IgD-negative memory B cell (primary cell): ENCODE results near the gene CCNY. TPM values are rescaled to one million over a fixed set of nuclear protein-coding genes. Genes with fewer than 3 reads are reported as not detected.

Experiments
- H3K27ac Mint-ChIP-seq, 3 donors: one replicate each; pipeline ENCODE4 v1.8.0; 2020 to 2022; ENCODE audit warnings: mild to moderate bottlenecking in 3 of 3, mixed read lengths in 3 of 3, moderate library complexity in 1 of 3
- H3K27me3 Mint-ChIP-seq: one replicate; pipeline ENCODE4 v1.8.0; 2021; ENCODE audit warnings: mixed read lengths
- H3K36me3 Mint-ChIP-seq: one replicate; pipeline ENCODE4 v1.8.0; 2020; ENCODE audit warnings: mild to moderate bottlenecking, mixed read lengths
- H3K4me1 Mint-ChIP-seq, 3 donors: one replicate each; pipeline ENCODE4 v1.8.0; 2020 to 2022; ENCODE audit warnings: mixed read lengths in 3 of 3, mild to moderate bottlenecking in 1 of 3
- H3K4me3 Mint-ChIP-seq, 4 donors: one replicate each; pipeline ENCODE4 v1.8.0; 2020 to 2022; ENCODE audit warnings: mild to moderate bottlenecking in 4 of 4, mixed read lengths in 4 of 4, moderate library complexity in 3 of 4
- H3K9me3 Mint-ChIP-seq, 3 donors: one replicate each; pipeline ENCODE4 v1.8.0; 2020 to 2021; ENCODE audit warnings: mixed read lengths in 3 of 3, mild to moderate bottlenecking in 1 of 3
- polyA plus RNA-seq: library from polyadenylated mRNA; unstranded; fragments of 300-500 nt; fragmentation: Illumina TruSeq; gene quantifications from one replicate; pipeline ENCODE4 v1.2.3, GENCODE V29; 2021

CCNY gene
- polyA plus RNA-seq, 1 donor from 2014 or later, result 8.3 TPM

DNA sequence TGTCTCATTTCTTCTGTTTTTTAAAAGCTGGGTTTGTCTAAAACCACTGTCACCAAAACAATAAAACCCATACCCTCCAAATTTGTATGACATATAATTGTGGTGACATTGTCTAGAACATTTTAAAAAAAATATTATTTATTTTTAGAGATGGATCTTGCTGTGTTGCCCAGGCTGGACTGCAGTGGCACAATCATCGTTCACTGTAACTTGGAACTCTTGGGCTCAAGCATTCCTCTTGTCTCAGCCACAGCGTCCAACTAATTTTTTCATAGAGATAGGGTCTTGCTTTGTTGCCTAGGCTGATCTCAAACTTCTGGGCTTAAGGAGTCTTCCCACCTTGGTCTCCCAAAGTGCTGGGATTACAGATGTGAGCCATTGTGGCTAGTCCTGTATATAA lies 116.5 kb downstream of the CCNY start:
- Mint-ChIP-seq H3K36me3 (no peaks in the 10 kb centered on the region), H3K9me3 (no peaks in the 10 kb centered on the region), H3K27me3 (peaks cover under 1% of the 10 kb centered on the region), H3K4me1 (peaks cover 25 to 65% (median 48%) of the 10 kb centered on the region in 3 donors), H3K4me3 (no peak overlapping the region), H3K27ac (no peak overlapping the region)

DNA sequence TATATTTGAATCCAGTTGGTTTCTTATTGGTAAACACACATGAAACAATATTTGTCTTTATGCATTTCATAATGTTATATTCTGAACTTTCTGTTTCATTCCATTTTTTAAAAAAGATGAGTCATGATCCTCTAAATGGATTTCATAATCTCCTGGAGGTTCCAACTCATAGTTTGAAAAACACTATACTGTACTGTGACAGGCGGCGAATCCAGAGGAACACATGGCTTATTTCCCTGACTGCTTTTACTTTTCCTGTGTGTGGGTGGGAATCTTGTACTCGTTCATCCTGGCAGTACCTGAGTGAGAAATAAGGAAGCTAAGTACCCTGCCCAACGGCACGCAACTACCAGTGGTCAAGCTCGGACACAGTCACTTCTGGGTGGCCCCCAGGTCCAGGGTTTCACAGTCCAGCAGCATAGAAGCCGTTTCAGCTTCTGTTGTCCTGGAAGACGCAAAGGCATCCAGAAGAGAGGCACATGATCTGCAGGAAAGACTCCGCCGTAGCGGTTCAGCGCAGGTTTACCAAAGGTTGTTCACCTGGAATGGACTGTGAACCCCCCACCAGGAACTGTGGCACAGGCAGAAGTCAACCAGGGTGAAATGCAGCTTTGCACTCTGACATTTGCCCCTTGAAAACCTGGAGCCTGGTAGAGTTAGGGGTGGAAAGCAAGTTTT lies 117.7 kb downstream of the CCNY start:
- Mint-ChIP-seq H3K9me3 (no peaks in the 10 kb centered on the region), H3K27me3 (no peaks in the 10 kb centered on the region), H3K4me3 (no peak overlapping the region), H3K4me1 (peaks cover 24 to 60% (median 38%) of the 10 kb centered on the region in 3 donors), H3K36me3 (no peaks in the 10 kb centered on the region), H3K27ac (no peak overlapping the region)

DNA sequence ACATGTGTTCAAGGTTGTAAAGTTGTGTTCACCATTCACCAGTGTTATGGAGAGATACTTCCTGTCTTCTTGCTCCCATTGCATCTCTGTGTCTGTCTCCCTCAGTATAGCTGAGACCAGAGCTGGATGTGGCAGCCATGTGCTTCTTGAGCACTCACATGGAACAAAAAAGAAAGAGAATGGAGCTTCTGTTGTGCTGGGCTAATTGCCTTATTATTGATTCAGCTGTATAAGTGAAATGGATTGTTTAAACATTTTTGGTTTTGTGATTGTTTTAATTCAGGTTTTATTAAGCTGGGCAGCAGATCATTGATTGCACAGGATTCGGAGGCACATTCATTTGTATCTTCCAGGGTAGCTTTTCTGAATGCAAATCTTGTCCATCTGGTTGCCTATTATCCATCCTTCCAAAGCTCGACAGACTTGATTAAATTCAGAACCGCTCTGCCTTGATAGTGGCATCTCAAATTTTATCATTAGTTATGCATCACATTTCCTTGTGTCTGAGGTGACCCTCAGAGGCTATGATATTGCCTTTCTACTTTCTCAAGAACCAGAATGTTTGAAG lies 119.9 kb downstream of the CCNY start:
- no peak overlapping the region for H3K4me3 Mint-ChIP-seq

GRCh38 chr10:35456784-35457183 lies 120.5 kb downstream of the CCNY start:
- peak overlapping the region in 2 of 4 donors; percentile 60 to 72 for H3K4me3 Mint-ChIP-seq
- no peaks in the 10 kb centered on the region for H3K27me3 Mint-ChIP-seq
- no peaks in the 10 kb centered on the region for H3K36me3 Mint-ChIP-seq
- H3K4me1 Mint-ChIP-seq, result peaks cover 24 to 53% (median 28%) of the 10 kb centered on the region in 3 donors
- H3K27ac Mint-ChIP-seq, result no peak overlapping the region
- no peaks in the 10 kb centered on the region for H3K9me3 Mint-ChIP-seq

More for the DNA sequence above, 119.9 kb downstream of the CCNY start:
- no peaks in the 10 kb centered on the region for H3K27me3 Mint-ChIP-seq
- H3K27ac Mint-ChIP-seq, result no peak overlapping the region
- no peaks in the 10 kb centered on the region for H3K36me3 Mint-ChIP-seq
- no peaks in the 10 kb centered on the region for H3K9me3 Mint-ChIP-seq
- peaks cover 24 to 54% (median 29%) of the 10 kb centered on the region in 3 donors for H3K4me1 Mint-ChIP-seq

DNA sequence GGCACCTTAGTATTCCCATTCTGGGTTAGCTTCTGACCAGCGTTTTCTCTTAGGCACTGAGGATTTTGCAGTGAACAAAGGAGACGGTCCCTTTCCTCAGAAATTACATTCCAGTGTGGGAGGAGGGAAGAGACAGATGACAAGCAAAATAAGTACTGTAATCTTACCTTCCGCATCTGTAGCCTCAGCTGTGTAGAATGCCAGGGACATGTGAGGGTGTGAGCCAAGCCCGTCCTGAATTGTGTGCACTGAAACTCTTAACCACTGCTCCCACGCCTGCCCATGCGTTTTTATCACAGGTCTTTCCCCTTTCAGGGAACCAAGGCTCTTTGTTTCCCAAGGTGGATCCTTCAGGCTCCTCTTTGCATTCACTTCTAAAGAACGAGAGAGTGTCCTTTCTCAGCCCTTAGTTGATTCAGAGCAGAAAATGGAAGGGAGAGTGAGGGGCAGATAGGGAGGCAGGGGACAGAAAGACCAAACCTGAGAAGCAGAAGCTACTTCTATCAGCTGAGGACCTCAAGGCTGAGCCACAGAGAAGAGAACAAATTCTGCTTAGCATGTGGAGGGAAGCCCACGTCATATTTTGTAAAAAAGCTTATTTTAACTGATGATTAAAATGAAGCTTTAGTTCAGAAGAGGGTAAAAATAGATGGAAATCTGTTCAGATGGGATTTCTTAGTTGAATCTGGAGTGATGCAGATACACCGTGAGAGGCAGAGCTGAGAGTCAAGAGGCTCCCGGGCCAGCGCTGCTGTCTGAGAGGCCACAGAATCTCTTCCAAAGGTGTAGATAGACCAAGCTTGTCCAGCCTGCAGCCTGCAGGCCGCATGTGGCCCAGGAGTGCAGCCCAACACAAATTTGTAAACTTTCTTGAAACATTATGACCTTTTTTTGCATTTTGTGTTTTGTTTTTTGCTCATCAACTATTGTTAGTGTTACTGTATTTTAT lies 122.5 kb downstream of the CCNY start:
- H3K36me3 Mint-ChIP-seq, result no peaks in the 10 kb centered on the region
- no peaks in the 10 kb centered on the region for H3K9me3 Mint-ChIP-seq
- H3K27me3 Mint-ChIP-seq, result no peaks in the 10 kb centered on the region
- peaks cover 27 to 49% (median 34%) of the 10 kb centered on the region in 3 donors for H3K4me1 Mint-ChIP-seq
- no peak overlapping the region for H3K4me3 Mint-ChIP-seq
- peak overlapping the region in 1 of 3 donors; percentile 29 for H3K27ac Mint-ChIP-seq

DNA sequence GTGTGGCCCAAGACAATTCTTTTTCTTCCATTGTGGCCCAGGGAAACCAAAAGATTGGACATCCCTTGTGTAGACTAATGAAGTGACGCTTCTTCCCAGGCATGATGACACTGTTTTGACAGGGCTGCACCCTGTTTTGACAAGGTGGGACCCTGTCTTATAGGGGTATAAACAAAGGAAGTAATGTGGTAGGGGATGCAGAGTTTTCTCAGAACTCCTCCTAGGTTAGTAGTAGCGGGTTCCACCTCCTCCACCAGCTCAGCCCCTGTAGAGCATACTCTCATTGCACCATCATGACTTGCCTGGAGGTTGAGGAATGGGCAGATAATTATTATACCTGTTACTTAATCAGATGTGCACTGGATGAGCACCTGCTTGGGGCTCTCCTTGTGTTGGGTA lies 123.1 kb downstream of the CCNY start:
- H3K4me3 Mint-ChIP-seq, result no peak overlapping the region

GRCh38 chr10:35460852-35461460 lies 124.6 kb downstream of the CCNY start:
- Mint-ChIP-seq H3K9me3 (no peaks in the 10 kb centered on the region), H3K36me3 (no peaks in the 10 kb centered on the region), H3K4me1 (peaks cover 27 to 39% (median 34%) of the 10 kb centered on the region in 3 donors), H3K27ac (no peak overlapping the region), H3K4me3 (no peak overlapping the region), H3K27me3 (no peaks in the 10 kb centered on the region)

More for the DNA sequence above, 123.1 kb downstream of the CCNY start:
- Mint-ChIP-seq H3K27ac (peak overlapping the region in 1 of 3 donors; percentile 29), H3K36me3 (no peaks in the 10 kb centered on the region), H3K4me1 (peaks cover 27 to 47% (median 34%) of the 10 kb centered on the region in 3 donors), H3K9me3 (no peaks in the 10 kb centered on the region), H3K27me3 (no peaks in the 10 kb centered on the region)

GRCh38 chr10:35462491-35462934 lies 126.2 kb downstream of the CCNY start:
- Mint-ChIP-seq H3K36me3 (no peaks in the 10 kb centered on the region), H3K4me3 (peak overlapping the region in 1 of 4 donors; percentile 51), H3K4me1 (peaks cover 23 to 42% (median 30%) of the 10 kb centered on the region in 3 donors), H3K27ac (no peak overlapping the region), H3K9me3 (no peaks in the 10 kb centered on the region), H3K27me3 (no peaks in the 10 kb centered on the region)

DNA sequence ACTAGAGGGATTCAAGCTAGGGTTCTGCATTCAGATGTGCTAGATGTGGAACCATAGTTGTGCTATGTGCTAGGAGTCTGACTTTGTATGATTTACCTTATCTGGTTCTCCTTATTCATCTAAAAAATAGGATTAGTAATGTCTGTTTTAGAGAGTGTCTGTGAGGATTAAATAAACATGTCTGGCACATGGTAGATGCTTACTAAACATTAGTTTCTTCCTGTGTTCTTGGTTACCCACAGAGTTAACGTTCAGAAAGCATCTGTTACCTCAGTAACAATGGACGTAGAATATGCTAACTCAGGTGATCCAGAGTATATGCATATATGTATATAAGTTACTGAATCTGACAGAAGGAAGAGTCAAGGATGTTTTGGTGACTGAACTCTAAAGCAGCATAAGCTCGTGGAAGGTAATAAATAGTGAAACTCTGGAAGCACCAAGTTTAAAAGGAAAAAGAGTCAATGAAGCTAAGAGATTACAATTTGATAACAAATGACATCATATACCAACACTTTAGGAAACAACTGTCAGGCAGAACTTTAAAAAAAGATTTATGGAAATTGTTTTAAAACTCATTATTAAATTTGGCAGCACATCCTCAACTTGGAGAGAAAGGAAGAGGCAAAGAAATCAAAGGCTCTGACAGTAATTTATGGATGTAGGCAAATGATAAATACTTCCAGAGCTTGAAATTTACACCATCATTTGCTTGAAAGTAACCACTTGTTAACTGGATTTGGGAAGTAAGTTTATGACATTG lies 127.0 kb downstream of the CCNY start:
- no peaks in the 10 kb centered on the region for H3K27me3 Mint-ChIP-seq
- H3K27ac Mint-ChIP-seq, result no peak overlapping the region
- no peaks in the 10 kb centered on the region for H3K36me3 Mint-ChIP-seq
- H3K4me3 Mint-ChIP-seq, result no peak overlapping the region
- H3K9me3 Mint-ChIP-seq, result no peaks in the 10 kb centered on the region
- H3K4me1 Mint-ChIP-seq, result peaks cover 27 to 48% (median 32%) of the 10 kb centered on the region in 3 donors

GRCh38 chr10:35463878-35464277 lies 127.6 kb downstream of the CCNY start:
- H3K36me3 Mint-ChIP-seq, result no peaks in the 10 kb centered on the region
- H3K27ac Mint-ChIP-seq, result no peak overlapping the region
- H3K4me3 Mint-ChIP-seq, result no peak overlapping the region
- H3K4me1 Mint-ChIP-seq, result peaks cover 28 to 54% (median 31%) of the 10 kb centered on the region in 3 donors
- no peaks in the 10 kb centered on the region for H3K27me3 Mint-ChIP-seq
- no peaks in the 10 kb centered on the region for H3K9me3 Mint-ChIP-seq

DNA sequence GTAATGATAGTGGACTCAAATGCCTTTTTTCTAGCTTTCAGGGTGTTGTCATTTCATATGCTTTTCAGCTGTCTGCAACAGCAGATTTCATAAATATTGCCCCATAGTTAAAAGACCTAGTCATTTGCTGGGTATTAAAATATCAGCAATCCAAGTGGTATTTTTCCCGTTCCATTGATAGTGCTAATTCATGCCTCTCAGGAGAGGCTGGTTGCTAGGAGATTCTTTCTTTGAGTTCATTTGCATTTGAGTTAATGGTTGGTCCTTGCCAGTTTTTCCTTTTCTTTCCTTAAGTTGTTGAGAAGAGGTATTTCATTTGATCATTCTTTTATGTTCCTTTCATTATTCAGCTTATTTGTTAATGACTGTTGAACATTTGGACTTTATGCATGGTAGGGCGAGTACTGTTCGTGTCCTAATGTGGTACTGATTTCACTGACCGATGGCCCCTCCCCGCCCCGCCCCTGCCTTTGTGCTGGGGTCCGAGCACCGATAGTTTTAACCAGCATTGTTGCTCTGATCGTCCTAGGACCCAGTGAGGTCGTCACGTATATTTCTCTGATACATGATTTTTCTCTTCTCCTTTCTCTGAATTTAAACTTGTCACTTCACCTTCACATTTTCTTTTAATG lies 128.6 kb downstream of the CCNY start:
- Mint-ChIP-seq H3K27ac (no peak overlapping the region), H3K4me1 (peaks cover 25 to 50% (median 31%) of the 10 kb centered on the region in 3 donors)

GRCh38 chr10:35465673-35466072 lies 129.4 kb downstream of the CCNY start:
- H3K4me3 Mint-ChIP-seq, result no peak overlapping the region
- no peaks in the 10 kb centered on the region for H3K9me3 Mint-ChIP-seq
- H3K27me3 Mint-ChIP-seq, result no peaks in the 10 kb centered on the region
- H3K36me3 Mint-ChIP-seq, result no peaks in the 10 kb centered on the region
- no peak overlapping the region for H3K27ac Mint-ChIP-seq
- peaks cover 24 to 49% (median 31%) of the 10 kb centered on the region in 3 donors for H3K4me1 Mint-ChIP-seq

More for the DNA sequence above, 128.6 kb downstream of the CCNY start:
- no peaks in the 10 kb centered on the region for H3K36me3 Mint-ChIP-seq
- H3K27me3 Mint-ChIP-seq, result no peaks in the 10 kb centered on the region
- no peak overlapping the region for H3K4me3 Mint-ChIP-seq
- no peaks in the 10 kb centered on the region for H3K9me3 Mint-ChIP-seq

DNA sequence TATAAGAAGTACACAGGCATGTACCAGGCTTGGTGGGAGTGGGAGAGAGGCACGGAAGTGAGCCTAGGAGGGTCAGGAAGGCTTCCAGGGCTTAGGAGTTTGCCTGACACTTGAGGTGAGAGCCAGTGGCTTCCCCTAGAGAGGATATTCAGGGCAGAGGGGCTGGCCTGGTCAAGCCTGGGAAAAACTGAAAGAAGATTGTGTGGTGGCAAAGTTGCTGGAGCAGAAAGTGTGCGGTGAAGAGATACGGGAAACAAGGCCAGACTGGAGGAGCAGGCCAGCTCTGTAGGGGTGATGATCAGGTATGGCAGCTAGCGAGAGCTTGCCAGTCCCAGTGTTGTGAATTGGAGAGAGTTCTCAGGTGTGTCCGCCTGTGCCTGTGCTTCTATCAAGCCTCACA lies 129.9 kb downstream of the CCNY start:
- Mint-ChIP-seq H3K36me3 (no peaks in the 10 kb centered on the region), H3K4me1 (peaks cover 25 to 48% (median 32%) of the 10 kb centered on the region in 3 donors), H3K9me3 (no peaks in the 10 kb centered on the region), H3K27me3 (no peaks in the 10 kb centered on the region), H3K27ac (no peak overlapping the region), H3K4me3 (no peak overlapping the region)

GRCh38 chr10:35466661-35467060 lies 130.4 kb downstream of the CCNY start:
- no peaks in the 10 kb centered on the region for H3K36me3 Mint-ChIP-seq
- no peak overlapping the region for H3K27ac Mint-ChIP-seq
- no peak overlapping the region for H3K4me3 Mint-ChIP-seq
- no peaks in the 10 kb centered on the region for H3K27me3 Mint-ChIP-seq
- H3K4me1 Mint-ChIP-seq, result peaks cover 21 to 44% (median 30%) of the 10 kb centered on the region in 3 donors
- no peaks in the 10 kb centered on the region for H3K9me3 Mint-ChIP-seq
